GM18951 (cell line): Measurements from ENCODE around the gene PDGFA.

ENCODE experiments used
- POLR2A ChIP-seq: IDR thresholded peaks from 4 replicates; pipeline ENCODE4 v1.6.1; 2011; ENCODE audit warnings: mild to moderate bottlenecking; ENCODE audit not compliant: insufficient read length, insufficient read depth; ENCODE audit errors: extremely low read depth
- in situ Hi-C: fragments of 300-500 bp; cut with MboI; formaldehyde crosslinking; loops from one replicate; pipeline ENCODE4 v1.12.0; 2022; ENCODE audit warnings: low sequenced_read_pairs, mixed read lengths, inconsistent platforms; ENCODE audit not compliant: unreplicated experiment

Gene PDGFA

DNA sequence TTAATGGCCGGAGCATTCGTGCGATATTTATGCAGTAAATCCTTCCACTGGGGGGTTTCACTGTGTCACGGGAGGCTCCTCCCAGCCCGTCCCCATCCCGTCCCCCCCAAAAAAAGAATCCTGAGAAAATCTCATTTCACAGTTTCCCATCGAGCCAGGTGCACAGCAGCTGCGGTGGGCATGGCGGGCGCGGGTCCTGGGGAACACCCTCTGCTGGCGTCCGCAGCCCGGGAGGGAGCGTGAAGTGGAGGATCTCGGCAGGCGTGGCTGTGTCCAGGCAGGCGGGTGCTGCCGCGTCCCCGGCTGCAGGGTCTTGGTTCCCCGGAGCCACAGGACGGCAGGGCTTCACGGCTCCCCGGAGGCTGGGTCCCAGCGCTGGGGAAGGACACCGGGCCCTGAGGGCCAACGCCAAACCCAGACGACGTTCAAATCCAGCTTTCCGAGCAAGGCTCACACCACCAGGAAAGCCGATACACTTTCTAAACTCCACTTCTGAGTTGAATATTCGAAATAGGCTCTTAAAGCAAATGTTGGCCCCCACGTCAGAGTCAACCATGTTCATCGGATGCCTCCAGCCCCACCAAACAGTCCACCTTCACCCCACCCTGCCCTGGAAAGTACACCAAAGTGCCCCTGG, 55.7 kb downstream of the PDGFA start:
- TF ChIP-seq POLR2A = no peak
- in situ Hi-C loops = no loop called here

DNA sequence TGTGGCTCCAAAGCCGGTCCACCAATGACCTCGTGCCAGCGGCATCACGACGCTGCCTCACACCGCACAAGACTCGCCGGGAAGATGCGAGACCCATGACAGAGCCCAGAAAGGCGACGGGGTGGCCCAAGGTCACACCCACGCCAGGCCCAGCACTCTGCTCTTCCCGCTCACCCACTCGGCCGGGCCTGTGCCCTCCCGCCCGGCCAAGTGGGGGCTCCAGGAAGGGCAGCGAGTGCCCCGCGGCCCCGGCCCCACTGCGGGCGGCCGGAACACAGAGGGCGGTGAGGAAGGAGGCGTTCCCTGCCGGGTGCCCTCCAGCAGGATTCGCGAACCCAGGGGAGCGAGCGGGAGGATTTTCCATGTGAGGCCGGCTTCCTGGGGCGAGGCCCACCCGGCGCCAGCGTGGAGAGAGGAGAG, 56.3 kb downstream of the PDGFA start:
- no peak for TF ChIP-seq POLR2A
- in situ Hi-C loops = no loop called here

GRCh38 chr7:462173-463103, 57.2 kb downstream of the PDGFA start:
- in situ Hi-C loops = no loop called here

GRCh38 chr7:461453-462172, 58.0 kb downstream of the PDGFA start:
- no peak for TF ChIP-seq POLR2A
- in situ Hi-C loops = no loop called here

More at GRCh38 chr7:462173-463103, 57.2 kb downstream of the PDGFA start:
- TF ChIP-seq POLR2A = no peak

DNA sequence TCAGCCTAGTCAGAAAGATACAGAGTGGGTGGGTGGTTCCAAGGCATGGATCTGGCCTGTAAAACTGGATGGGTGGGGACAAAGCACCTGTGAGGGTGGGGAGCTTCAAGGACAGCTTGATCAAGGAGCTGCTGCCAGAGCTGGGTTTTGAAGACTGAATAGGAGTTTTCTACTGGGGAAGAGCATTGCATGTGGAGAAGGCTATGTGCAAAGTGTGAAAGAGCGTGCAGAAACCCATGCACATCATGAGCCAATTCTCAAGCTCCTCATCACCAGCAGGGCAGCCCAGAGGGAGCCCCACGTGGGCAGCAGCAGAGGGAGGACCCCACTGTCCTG, 58.6 kb downstream of the PDGFA start:
- TF ChIP-seq POLR2A = no peak
- in situ Hi-C loops = no loop called here

- in situ Hi-C loops = no loop called here
- TF ChIP-seq POLR2A = no peak
Measured at GRCh38 chr7:460374-461116, 59.1 kb downstream of the PDGFA start.

DNA sequence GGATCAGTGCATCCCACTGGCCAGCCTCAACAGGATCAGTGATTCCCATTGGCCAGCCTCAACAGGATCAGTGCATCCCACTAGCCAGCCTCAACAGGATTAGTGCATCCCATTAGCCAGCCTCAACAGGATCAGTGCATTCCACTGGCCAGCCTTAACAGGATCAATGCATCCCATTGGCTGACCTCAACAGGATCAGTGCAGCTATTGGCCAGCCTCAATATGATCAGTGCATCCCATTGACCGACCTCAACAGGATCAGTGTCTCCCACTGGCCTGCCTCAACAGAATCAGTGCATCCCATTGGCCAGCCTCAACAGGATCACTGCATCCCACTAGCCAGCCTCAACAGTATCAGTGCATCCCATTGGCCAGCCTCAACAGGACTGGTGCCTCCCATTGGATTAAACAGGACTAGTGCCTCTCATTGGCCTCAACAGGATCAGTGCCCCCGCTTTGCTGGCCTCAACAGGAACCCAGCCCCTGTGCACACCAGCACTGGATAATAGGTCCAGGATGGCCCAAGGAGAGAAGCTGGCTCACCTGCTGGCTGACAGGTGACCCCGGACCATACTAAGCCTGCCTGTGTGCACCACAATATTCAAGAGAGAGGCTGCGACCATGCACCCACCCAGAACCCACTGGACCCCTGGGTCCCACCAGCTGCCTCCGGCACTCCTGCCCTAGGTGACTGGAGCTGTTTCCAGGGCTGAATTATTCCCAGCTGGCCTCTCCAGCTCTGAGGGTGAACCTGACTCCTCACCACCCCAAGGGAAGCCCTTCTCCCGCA, 59.9 kb downstream of the PDGFA start:
- in situ Hi-C loops = no loop called here
- no peak for TF ChIP-seq POLR2A

- no peak for TF ChIP-seq POLR2A
- in situ Hi-C loops = no loop called here
Measured at GRCh38 chr7:458511-459245, 61.0 kb downstream of the PDGFA start.

- no peak for TF ChIP-seq POLR2A
- in situ Hi-C loops = no loop called here
Measured at GRCh38 chr7:457814-458510, 61.7 kb downstream of the PDGFA start.

- in situ Hi-C loops = no loop called here
- no peak for TF ChIP-seq POLR2A
Measured at GRCh38 chr7:455110-455928, 64.3 kb downstream of the PDGFA start.
